Peyer's patch (tissue), 4 donors: Measurements from ENCODE around the gene CDC14A.

Experiments used
- CTCF ChIP-seq, 6 experiments: fragments of 450-650 bp in 4 of 6; fragments of 200-600 bp in 2 of 6; sonication (generic) in 1 of 6; IDR thresholded peaks; one replicate each; pipeline ENCODE4 v1.5.1; 2017 to 2019; ENCODE audit warnings: antibody characterized with exemption in 6 of 6, mild to moderate bottlenecking in 3 of 6, moderate library complexity in 1 of 6
- POLR2A ChIP-seq, 2 donors: fragments of 450-650 bp; IDR thresholded peaks; one replicate each; pipeline ENCODE4 v1.5.1; 2017; ENCODE audit warnings: antibody characterized with exemption in 2 of 2, mild to moderate bottlenecking in 2 of 2, moderate library complexity in 2 of 2

- TF ChIP-seq CTCF (IDR thresholded peaks at IDR 0.05) (no peak), POLR2A (IDR thresholded peaks at IDR 0.05) (no peak)
Measured at GRCh38 chr1:100308777-100309176, 43.5 kb upstream of the CDC14A start.
